Measurements from ENCODE around the gene PHF1.

The PHF1 gene

GRCh38 chr6:33431880-33432541 is 21.2 kb downstream of the PHF1 start:
- DNase-seq (ENCODE audit: low read depth, low spot score) = no peak

- no peak for DNase-seq (ENCODE audit: low read depth, low spot score)
These were observed 21.7 kb downstream of the PHF1 start for GRCh38 chr6:33432546-33432945.

GRCh38 chr6:33433001-33433543 is 22.3 kb downstream of the PHF1 start:
- DNase-seq (ENCODE audit: low read depth, low spot score) = no peak

GRCh38 chr6:33433544-33434191 is 22.9 kb downstream of the PHF1 start:
- peak; percentile 64 for DNase-seq (ENCODE audit: low read depth, low spot score)

GRCh38 chr6:33434961-33435360 is 24.1 kb downstream of the PHF1 start:
- no peak for DNase-seq (ENCODE audit: low read depth, low spot score)

- DNase-seq (ENCODE audit: low read depth, low spot score) = no peak
These were observed 26.9 kb downstream of the PHF1 start for GRCh38 chr6:33437666-33438065.

- DNase-seq (ENCODE audit: low read depth, low spot score) = no peak
These were observed 28.3 kb downstream of the PHF1 start for GRCh38 chr6:33438978-33439594.

GRCh38 chr6:33439956-33440648 is 29.3 kb downstream of the PHF1 start:
- DNase-seq (ENCODE audit: low read depth, low spot score) = no peak

GRCh38 chr6:33440649-33441309 is 30.0 kb downstream of the PHF1 start:
- no peak for DNase-seq (ENCODE audit: low read depth, low spot score)

- DNase-seq (ENCODE audit: low read depth, low spot score) = no peak
These were observed 30.6 kb downstream of the PHF1 start for GRCh38 chr6:33441457-33441856.

- DNase-seq (ENCODE audit: low read depth, low spot score) = no peak
These were observed 31.5 kb downstream of the PHF1 start for GRCh38 chr6:33442283-33442682.

- no peak for DNase-seq (ENCODE audit: low read depth, low spot score)
These were observed 32.2 kb downstream of the PHF1 start for GRCh38 chr6:33443025-33443424.

- DNase-seq (ENCODE audit: low read depth, low spot score) = no peak
These were observed 33.0 kb downstream of the PHF1 start for GRCh38 chr6:33443619-33444504.

- no peak for DNase-seq (ENCODE audit: low read depth, low spot score)
These were observed 34.3 kb downstream of the PHF1 start for GRCh38 chr6:33445119-33445603.

GRCh38 chr6:33446356-33446755 is 35.5 kb downstream of the PHF1 start:
- DNase-seq (ENCODE audit: low read depth, low spot score) = no peak

GRCh38 chr6:33450434-33450833 is 39.6 kb downstream of the PHF1 start:
- no peak for DNase-seq (ENCODE audit: low read depth, low spot score)

- no peak for DNase-seq (ENCODE audit: low read depth, low spot score)
These were observed 40.8 kb downstream of the PHF1 start for GRCh38 chr6:33451606-33452005.

- no peak for DNase-seq (ENCODE audit: low read depth, low spot score)
These were observed 41.7 kb downstream of the PHF1 start for GRCh38 chr6:33452496-33452895.

- peak; percentile 11 for DNase-seq (ENCODE audit: low read depth, low spot score)
These were observed 42.7 kb downstream of the PHF1 start for GRCh38 chr6:33453393-33454008.
